Mesendoderm (in vitro differentiated cells): ENCODE results near the gene EVA1B.
A peak's percentile ranks its signal among the peaks of the same experiment; 100 is the strongest.

Source experiments
- DNase-seq: peaks from one replicate; pipeline ENCODE4 v3.0.0; 2013
- H2AK5ac ChIP-seq: 2 replicates; pipeline ENCODE4 v1.6.1; 2013; ENCODE audit warnings: low read length, inconsistent platforms
- H2BK120ac ChIP-seq: 2 replicates; pipeline ENCODE4 v1.6.1; 2013; ENCODE audit warnings: low read depth, mild to moderate bottlenecking, low read length, moderate library complexity, mixed read lengths
- H2BK15ac ChIP-seq: replicated peaks from 2 replicates; pipeline ENCODE4 v1.6.1; 2013; ENCODE audit warnings: low read depth, mild to moderate bottlenecking, moderate library complexity
- H2BK5ac ChIP-seq: 2 replicates; pipeline ENCODE4 v1.6.1; 2013; ENCODE audit warnings: low read length, inconsistent platforms
- H3K18ac ChIP-seq: 2 replicates; pipeline ENCODE4 v1.6.1; 2013; ENCODE audit warnings: mild to moderate bottlenecking, low read length, mixed read lengths
- H3K23ac ChIP-seq: one replicate; pipeline ENCODE4 v1.6.1; 2013; ENCODE audit warnings: low read length
- H3K27ac ChIP-seq: 2 replicates; pipeline ENCODE4 v1.5.1; 2013; ENCODE audit warnings: low read depth, mild to moderate bottlenecking, inconsistent platforms, low read length, moderate library complexity
- H3K27me3 ChIP-seq: 2 replicates; pipeline ENCODE4 v1.6.1; 2013; ENCODE audit warnings: low read length, control low read depth, mild to moderate bottlenecking, inconsistent platforms; ENCODE audit not compliant: insufficient read depth, poor library complexity
- H3K36me3 ChIP-seq: 2 replicates; pipeline ENCODE4 v1.6.1; 2013; ENCODE audit warnings: low read length, inconsistent platforms; ENCODE audit not compliant: control insufficient read depth, insufficient read depth
- H3K4ac ChIP-seq: one replicate; pipeline ENCODE4 v1.6.1; 2013; ENCODE audit warnings: low read depth, mild to moderate bottlenecking, low read length, moderate library complexity
- H3K4me1 ChIP-seq: 2 replicates; pipeline ENCODE4 v1.6.1; 2013; ENCODE audit warnings: low read depth, low read length, inconsistent platforms; ENCODE audit not compliant: control insufficient read depth
- H3K4me2 ChIP-seq: 2 replicates; pipeline ENCODE4 v1.6.1; 2013; ENCODE audit warnings: low read length
- H3K4me3 ChIP-seq: 2 replicates; pipeline ENCODE4 v1.5.1; 2013; ENCODE audit warnings: mild to moderate bottlenecking, low read length
- H3K56ac ChIP-seq: one replicate; pipeline ENCODE4 v1.6.1; 2013; ENCODE audit warnings: low read length
- H3K79me1 ChIP-seq: 2 replicates; pipeline ENCODE4 v1.6.1; 2013; ENCODE audit warnings: low read length, inconsistent platforms
- H3K79me2 ChIP-seq: 2 replicates; pipeline ENCODE4 v1.6.1; 2013; ENCODE audit warnings: mild to moderate bottlenecking, low read length; ENCODE audit not compliant: control insufficient read depth, insufficient read depth
- H3K9ac ChIP-seq: 2 replicates; pipeline ENCODE4 v1.6.1; 2013; ENCODE audit warnings: low read length, inconsistent platforms
- H4K5ac ChIP-seq: one replicate; pipeline ENCODE4 v1.6.1; 2013; ENCODE audit warnings: low read length
- H4K8ac ChIP-seq: one replicate; pipeline ENCODE4 v1.6.1; 2013; ENCODE audit warnings: low read depth, mild to moderate bottlenecking, control low read depth, low read length, moderate library complexity
- WGBS: extraction: QIAGEN DNeasy Blood & Tissue Kit; methylation state at CpG from one replicate; pipeline ENCODE4 v1.1.7; 2013; ENCODE audit warnings: low lambda C conversion rate, missing lambda C conversion rate; ENCODE audit not compliant: insufficient coverage; ENCODE audit errors: extremely low coverage; 5-methylcytosine and 5-hydroxymethylcytosine counted together

EVA1B gene

GRCh38 chr1:36355811-36356210 lies 32.4 kb upstream of the EVA1B start:
- no peak overlapping the region for H2BK120ac ChIP-seq
- no peak overlapping the region for H3K9ac ChIP-seq
- no peak overlapping the region for H4K5ac ChIP-seq
- WGBS = no CpG with 5 or more reads among the region's 4 CpGs
- no peak overlapping the region for H2BK5ac ChIP-seq
- no peak overlapping the region for H3K23ac ChIP-seq
- DNase-seq = peak; percentile 36
- no peaks in the 10 kb centered on the region for H3K27me3 ChIP-seq
- H3K79me1 ChIP-seq = peaks cover 2% of the 10 kb centered on the region
- no peak overlapping the region for H3K4me3 ChIP-seq
- no peak overlapping the region for H3K4ac ChIP-seq
- no peaks in the 10 kb centered on the region for H3K4me1 ChIP-seq
- no peak overlapping the region for H3K27ac ChIP-seq
- no peak overlapping the region for H3K4me2 ChIP-seq
- H2BK15ac ChIP-seq = no peak overlapping the region
- H3K56ac ChIP-seq = no peak overlapping the region
- peaks cover 20% of the 10 kb centered on the region for H3K36me3 ChIP-seq
- no peak overlapping the region for H3K18ac ChIP-seq
- H3K79me2 ChIP-seq = no peaks in the 10 kb centered on the region
- H4K8ac ChIP-seq = no peak overlapping the region
- H2AK5ac ChIP-seq = no peak overlapping the region

GRCh38 chr1:36354486-36354885 lies 31.0 kb upstream of the EVA1B start:
- H4K5ac ChIP-seq = no peak overlapping the region
- H3K4me1 ChIP-seq = no peaks in the 10 kb centered on the region
- H3K4ac ChIP-seq = no peak overlapping the region
- no peak overlapping the region for H3K4me3 ChIP-seq
- H3K18ac ChIP-seq = no peak overlapping the region
- H2AK5ac ChIP-seq = no peak overlapping the region
- H3K27ac ChIP-seq = no peak overlapping the region
- H2BK5ac ChIP-seq = no peak overlapping the region
- no peak overlapping the region for H3K56ac ChIP-seq
- no peaks in the 10 kb centered on the region for H3K79me2 ChIP-seq
- no peak overlapping the region for H3K9ac ChIP-seq
- H3K23ac ChIP-seq = no peak overlapping the region
- no peak overlapping the region for H3K4me2 ChIP-seq
- no peak overlapping the region for H2BK15ac ChIP-seq
- no peak overlapping the region for H2BK120ac ChIP-seq
- H3K79me1 ChIP-seq = no peaks in the 10 kb centered on the region
- no peaks in the 10 kb centered on the region for H3K27me3 ChIP-seq
- no CpG with 5 or more reads among the region's 11 CpGs for WGBS
- H4K8ac ChIP-seq = no peak overlapping the region
- no peak for DNase-seq
- peaks cover 17% of the 10 kb centered on the region for H3K36me3 ChIP-seq

GRCh38 chr1:36352910-36353878 lies 29.7 kb upstream of the EVA1B start:
- H3K79me2 ChIP-seq = no peaks in the 10 kb centered on the region
- no peak for DNase-seq
- no peaks in the 10 kb centered on the region for H3K27me3 ChIP-seq
- H2BK15ac ChIP-seq = no peak overlapping the region
- no peak overlapping the region for H2BK120ac ChIP-seq
- H3K4me3 ChIP-seq = no peak overlapping the region
- WGBS = no CpG with 5 or more reads among the region's 15 CpGs
- H3K18ac ChIP-seq = no peak overlapping the region
- H4K5ac ChIP-seq = no peak overlapping the region
- no peaks in the 10 kb centered on the region for H3K4me1 ChIP-seq
- H3K4ac ChIP-seq = no peak overlapping the region
- peaks cover 18% of the 10 kb centered on the region for H3K36me3 ChIP-seq
- no peak overlapping the region for H3K56ac ChIP-seq
- no peak overlapping the region for H3K27ac ChIP-seq
- H3K79me1 ChIP-seq = no peaks in the 10 kb centered on the region
- H4K8ac ChIP-seq = no peak overlapping the region
- no peak overlapping the region for H3K4me2 ChIP-seq
- no peak overlapping the region for H2AK5ac ChIP-seq
- H3K9ac ChIP-seq = no peak overlapping the region
- no peak overlapping the region for H2BK5ac ChIP-seq
- no peak overlapping the region for H3K23ac ChIP-seq

- no peak overlapping the region for H2BK15ac ChIP-seq
- no peak overlapping the region for H2BK5ac ChIP-seq
- H4K5ac ChIP-seq = no peak overlapping the region
- no peak overlapping the region for H3K4ac ChIP-seq
- H2AK5ac ChIP-seq = no peak overlapping the region
- H3K56ac ChIP-seq = peak overlapping the region; percentile 2
- no peak overlapping the region for H3K4me3 ChIP-seq
- H3K79me2 ChIP-seq = no peaks in the 10 kb centered on the region
- no peak overlapping the region for H4K8ac ChIP-seq
- H3K36me3 ChIP-seq = peaks cover 17% of the 10 kb centered on the region
- no peaks in the 10 kb centered on the region for H3K4me1 ChIP-seq
- H2BK120ac ChIP-seq = no peak overlapping the region
- WGBS = no CpG with 5 or more reads among the region's 13 CpGs
- no peak overlapping the region for H3K9ac ChIP-seq
- DNase-seq = peak; percentile 34
- H3K18ac ChIP-seq = no peak overlapping the region
- no peak overlapping the region for H3K27ac ChIP-seq
- no peaks in the 10 kb centered on the region for H3K79me1 ChIP-seq
- H3K4me2 ChIP-seq = no peak overlapping the region
- H3K23ac ChIP-seq = no peak overlapping the region
- no peaks in the 10 kb centered on the region for H3K27me3 ChIP-seq
These were observed 28.9 kb upstream of the EVA1B start for GRCh38 chr1:36352125-36352909.

- Histone ChIP-seq H3K79me1 (no peaks in the 10 kb centered on the region), H2AK5ac (no peak overlapping the region), H3K4me3 (no peak overlapping the region), H3K36me3 (peaks cover 17% of the 10 kb centered on the region), H3K4me2 (no peak overlapping the region), H4K5ac (no peak overlapping the region), H3K23ac (no peak overlapping the region), H3K79me2 (no peaks in the 10 kb centered on the region), H4K8ac (no peak overlapping the region), H3K27ac (no peak overlapping the region), H2BK5ac (no peak overlapping the region), H2BK15ac (no peak overlapping the region), H3K9ac (no peak overlapping the region), H3K4ac (no peak overlapping the region), H3K18ac (no peak overlapping the region), H3K56ac (no peak overlapping the region), H3K27me3 (no peaks in the 10 kb centered on the region), H2BK120ac (no peak overlapping the region), H3K4me1 (no peaks in the 10 kb centered on the region)
- peak; percentile 49 for DNase-seq
- WGBS = no CpG with 5 or more reads among the region's 14 CpGs
These were observed 28.0 kb upstream of the EVA1B start for GRCh38 chr1:36351227-36351977.
